Adrenal gland (tissue), 5 donors: Measurements from ENCODE around the gene TBX15.

Experiments
- POLR2A ChIP-seq, 2 donors: fragments of 450-650 bp; IDR thresholded peaks; one replicate each; pipeline ENCODE4 v1.6.1; 2017; ENCODE audit warnings: antibody characterized with exemption in 2 of 2, mild to moderate bottlenecking in 2 of 2, moderate library complexity in 1 of 2
- TF ChIP-seq, protein P1 (sequence below), 6 experiments: fragments of 450-650 bp in 4 of 6; fragments of 200-600 bp in 2 of 6; sonication (generic) in 1 of 6; IDR thresholded peaks; 1 replicate in 5 of 6; 2 replicates in 1 of 6; pipeline versions ENCODE4 v1.5.1 to v1.8.0; 2016 to 2021; ENCODE audit warnings: antibody characterized with exemption in 6 of 6, mild to moderate bottlenecking in 2 of 6, moderate library complexity in 1 of 6
- donor health status: DM: no; HTN: no; CAD: no.

DNA sequence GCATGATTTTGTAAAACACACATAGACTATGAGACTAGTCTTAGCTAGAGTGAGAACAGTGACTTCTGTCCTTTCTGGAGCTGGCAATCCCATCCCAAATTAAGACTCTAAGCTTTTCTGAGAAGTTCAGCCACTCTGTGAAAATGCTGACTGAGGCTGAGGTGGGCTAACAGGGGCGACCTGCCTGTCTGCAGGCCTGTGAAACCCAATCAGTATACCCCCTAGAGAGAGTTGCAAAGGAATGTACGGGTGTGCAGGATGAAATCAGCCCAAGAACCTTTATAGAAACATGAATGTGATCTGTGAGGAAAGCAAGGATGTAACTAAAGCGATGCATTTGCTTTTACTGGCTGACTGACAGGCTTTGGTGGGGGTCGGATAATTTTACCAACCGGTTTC, 16.0 kb upstream of the TBX15 start:
- TF ChIP-seq, protein P1, sequence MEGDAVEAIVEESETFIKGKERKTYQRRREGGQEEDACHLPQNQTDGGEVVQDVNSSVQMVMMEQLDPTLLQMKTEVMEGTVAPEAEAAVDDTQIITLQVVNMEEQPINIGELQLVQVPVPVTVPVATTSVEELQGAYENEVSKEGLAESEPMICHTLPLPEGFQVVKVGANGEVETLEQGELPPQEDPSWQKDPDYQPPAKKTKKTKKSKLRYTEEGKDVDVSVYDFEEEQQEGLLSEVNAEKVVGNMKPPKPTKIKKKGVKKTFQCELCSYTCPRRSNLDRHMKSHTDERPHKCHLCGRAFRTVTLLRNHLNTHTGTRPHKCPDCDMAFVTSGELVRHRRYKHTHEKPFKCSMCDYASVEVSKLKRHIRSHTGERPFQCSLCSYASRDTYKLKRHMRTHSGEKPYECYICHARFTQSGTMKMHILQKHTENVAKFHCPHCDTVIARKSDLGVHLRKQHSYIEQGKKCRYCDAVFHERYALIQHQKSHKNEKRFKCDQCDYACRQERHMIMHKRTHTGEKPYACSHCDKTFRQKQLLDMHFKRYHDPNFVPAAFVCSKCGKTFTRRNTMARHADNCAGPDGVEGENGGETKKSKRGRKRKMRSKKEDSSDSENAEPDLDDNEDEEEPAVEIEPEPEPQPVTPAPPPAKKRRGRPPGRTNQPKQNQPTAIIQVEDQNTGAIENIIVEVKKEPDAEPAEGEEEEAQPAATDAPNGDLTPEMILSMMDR (IDR thresholded peaks at IDR 0.05): no peak
- no peak for TF ChIP-seq POLR2A (IDR thresholded peaks at IDR 0.05)
